GM12801 (cell line): ENCODE results near the gene EIF1AD.

Experiments used
- TF ChIP-seq, protein P1 (sequence below): IDR thresholded peaks from one replicate; pipeline ENCODE4 v1.5.1; 2011; ENCODE audit warnings: control low read depth; ENCODE audit not compliant: insufficient read length; ENCODE audit errors: extremely low read depth

Gene EIF1AD

DNA sequence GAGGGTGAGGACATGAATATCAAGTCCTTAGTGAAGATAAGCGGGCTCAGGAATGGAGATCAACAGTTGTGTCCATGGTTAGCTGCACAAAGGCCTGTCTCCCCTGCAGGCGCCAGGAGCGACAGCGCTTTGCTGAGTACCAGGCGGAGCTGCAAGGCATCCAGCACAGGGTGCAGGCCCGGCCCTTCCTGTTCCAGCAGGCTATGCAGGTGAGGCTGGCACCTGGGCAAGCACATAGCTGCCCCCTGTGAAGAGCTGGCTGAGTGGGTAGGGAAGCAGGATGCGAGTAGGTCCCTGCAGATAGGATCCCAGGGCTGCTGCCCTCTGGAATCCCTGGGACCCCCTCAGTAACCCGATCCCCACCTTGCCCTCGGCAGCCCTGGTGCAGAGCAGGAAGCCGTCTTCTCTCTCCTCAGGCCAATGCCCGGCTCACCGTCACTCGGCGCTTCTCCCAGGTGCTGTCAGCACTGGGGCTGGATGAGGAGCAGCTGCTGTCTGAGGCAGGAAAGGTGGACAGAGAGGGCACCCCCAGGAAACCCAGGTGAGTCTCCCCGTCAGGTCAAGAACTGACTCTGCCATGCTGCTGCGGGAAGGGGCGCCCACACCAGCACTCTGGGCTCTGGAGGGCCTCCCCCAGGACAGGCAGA lies 43.1 kb downstream of the EIF1AD start:
- TF ChIP-seq, protein P1, sequence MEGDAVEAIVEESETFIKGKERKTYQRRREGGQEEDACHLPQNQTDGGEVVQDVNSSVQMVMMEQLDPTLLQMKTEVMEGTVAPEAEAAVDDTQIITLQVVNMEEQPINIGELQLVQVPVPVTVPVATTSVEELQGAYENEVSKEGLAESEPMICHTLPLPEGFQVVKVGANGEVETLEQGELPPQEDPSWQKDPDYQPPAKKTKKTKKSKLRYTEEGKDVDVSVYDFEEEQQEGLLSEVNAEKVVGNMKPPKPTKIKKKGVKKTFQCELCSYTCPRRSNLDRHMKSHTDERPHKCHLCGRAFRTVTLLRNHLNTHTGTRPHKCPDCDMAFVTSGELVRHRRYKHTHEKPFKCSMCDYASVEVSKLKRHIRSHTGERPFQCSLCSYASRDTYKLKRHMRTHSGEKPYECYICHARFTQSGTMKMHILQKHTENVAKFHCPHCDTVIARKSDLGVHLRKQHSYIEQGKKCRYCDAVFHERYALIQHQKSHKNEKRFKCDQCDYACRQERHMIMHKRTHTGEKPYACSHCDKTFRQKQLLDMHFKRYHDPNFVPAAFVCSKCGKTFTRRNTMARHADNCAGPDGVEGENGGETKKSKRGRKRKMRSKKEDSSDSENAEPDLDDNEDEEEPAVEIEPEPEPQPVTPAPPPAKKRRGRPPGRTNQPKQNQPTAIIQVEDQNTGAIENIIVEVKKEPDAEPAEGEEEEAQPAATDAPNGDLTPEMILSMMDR = no peak

DNA sequence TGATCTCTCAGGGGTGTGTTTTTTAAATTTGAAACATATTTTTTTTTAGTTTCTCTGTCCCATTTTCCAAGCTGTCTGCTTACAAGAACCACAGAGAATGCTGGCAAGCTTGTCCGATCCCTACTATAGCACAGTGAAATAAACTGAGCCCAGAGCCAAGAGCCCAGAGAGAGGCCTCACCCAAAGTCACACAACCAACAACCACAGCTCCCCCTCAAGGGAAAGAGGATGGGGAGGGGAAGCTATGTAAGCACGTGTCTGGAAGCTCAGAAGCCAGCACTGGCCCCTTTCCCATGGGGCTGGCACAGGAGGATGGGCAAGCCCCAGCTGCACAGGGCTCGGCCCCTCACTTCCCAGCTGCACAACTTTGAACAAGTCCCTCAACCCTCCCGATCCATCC lies 43.7 kb downstream of the EIF1AD start:
- TF ChIP-seq, protein P1 = no peak

DNA sequence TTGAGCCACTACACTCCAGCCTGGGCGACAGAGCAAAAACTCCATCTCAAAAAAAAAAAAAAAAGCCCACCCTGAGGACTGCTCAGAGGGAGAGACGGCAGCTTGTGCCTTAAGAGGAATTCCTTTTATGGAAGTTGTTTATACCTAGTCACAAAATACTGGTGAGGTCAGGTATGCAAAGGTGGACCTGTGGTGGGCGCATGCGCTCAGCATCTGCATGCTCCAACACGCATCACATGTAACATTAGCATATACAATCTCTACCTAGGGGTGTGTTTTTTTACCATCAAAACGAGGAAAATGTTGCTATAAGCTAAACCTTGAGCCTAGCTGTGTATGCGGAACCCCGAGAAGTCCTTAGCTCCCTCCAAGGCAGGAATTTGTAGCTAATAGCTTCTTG lies 47.2 kb downstream of the EIF1AD start:
- TF ChIP-seq, protein P1 = no peak

DNA sequence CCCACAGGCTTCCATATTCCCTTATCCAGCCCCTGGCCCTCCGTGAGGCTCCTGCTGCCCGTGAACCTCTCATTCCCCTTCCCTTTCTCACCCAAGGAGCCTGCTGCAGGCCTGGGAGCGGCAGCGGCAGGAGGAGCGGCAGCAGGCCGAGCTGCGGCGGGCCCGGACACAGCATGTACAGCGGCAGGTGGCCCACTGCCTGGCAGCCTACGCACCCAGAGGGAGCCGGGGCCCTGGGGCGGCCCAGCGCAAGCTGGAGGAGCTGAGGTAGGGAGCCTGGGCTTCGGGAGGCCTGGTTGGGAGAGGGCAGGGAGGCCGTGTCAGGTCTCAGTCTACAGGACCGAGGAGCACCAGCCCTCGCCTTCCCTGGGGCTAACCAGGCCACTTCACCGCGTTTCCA lies 48.5 kb downstream of the EIF1AD start:
- TF ChIP-seq, protein P1 = no peak

DNA sequence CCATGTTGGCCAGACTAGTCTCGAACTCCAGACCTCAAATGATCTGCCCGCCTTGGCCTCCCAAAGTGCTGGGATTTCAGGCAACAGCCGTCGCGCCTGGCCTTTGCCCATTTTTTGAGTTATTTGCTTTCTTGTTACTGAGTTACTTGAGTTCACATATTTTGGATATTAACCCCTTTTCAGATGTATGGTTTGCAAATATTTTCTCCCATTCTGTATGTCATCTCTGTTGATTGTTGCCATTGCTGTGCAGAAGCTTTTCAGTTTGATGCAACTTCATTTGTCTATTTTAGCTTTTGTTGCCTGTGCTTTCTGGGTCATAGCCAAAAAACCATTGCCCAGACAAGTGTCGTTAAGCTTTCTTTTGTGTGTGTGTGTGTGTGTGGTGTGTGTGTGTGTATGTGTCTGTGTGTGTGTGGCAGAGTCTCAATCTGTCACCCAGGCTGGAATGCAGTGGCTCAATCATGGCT lies 49.9 kb downstream of the EIF1AD start:
- TF ChIP-seq, protein P1 = no peak

DNA sequence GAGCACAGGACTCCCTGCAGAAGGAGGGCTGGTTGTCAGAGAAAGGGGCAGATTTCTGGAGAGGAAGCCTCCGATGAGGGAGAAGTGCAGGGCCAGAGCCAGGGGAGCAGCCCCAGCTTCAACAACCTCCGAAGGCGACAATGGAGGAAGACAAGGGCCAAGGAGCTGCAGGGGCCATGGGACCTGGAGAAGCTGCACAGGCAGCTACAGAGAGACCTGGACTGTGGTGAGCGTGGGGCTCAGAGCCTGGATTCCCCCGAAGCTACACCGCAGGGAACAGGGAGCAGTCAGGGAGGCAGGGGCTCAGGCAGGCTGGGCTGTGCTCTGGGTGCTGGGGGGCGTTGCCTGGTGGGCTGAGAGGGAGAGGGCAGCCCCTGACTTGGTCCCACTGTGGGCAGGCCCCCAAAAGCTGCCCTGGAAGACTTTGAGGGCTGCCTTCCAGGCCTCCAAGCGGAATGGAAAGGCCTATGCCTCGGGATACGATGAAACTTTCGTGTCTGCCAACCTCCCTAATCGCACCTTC lies 54.3 kb downstream of the EIF1AD start:
- TF ChIP-seq, protein P1 = no peak

DNA sequence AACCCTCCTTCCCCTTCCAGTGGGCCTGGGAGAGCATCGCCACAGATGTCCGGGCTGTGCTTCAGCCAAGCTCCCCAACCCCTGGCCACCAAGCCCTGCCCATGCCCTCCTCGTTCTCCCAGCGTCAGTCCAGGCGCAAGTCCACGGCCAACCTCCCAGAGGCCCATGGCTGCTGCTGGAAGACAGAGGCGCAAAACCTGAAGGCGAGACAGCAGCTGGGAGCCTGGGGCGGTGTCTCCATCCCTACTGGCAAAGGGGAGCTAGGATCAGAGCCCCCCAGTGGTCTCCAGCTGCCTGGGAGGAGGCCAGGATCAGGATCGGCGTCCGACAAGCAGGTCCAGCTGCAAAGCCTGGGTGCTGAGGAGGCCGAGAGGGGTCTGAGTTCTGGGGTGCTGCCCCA lies 54.8 kb downstream of the EIF1AD start:
- TF ChIP-seq, protein P1 = no peak
